ENCODE data around the gene HADHB.

GRCh38 chr2:26295511-26295910 lies 50.8 kb downstream of the HADHB start:
- TF ChIP-seq JUND (IDR thresholded peaks at IDR 0.05; ENCODE audit: low read depth, low read length) (no peak), SUPT20H (IDR thresholded peaks at IDR 0.05; ENCODE audit: borderline replicate concordance, control insufficient read depth, low read depth, low read length) (no peak), ZNF274 (IDR thresholded peaks at IDR 0.05; ENCODE audit: insufficient read depth, insufficient read length) (no peak), SIN3A (IDR thresholded peaks at IDR 0.05; ENCODE audit: low read depth, low read length) (no peak), POLR2A (IDR thresholded peaks at IDR 0.05; ENCODE audit: low read depth, low read length) (no peak), EP300 (IDR thresholded peaks at IDR 0.05; ENCODE audit: borderline replicate concordance in 1 of 2, control insufficient read depth in 1 of 2, low read depth in 2 of 2, low read length in 2 of 2) (no peak), ASH2L (IDR thresholded peaks at IDR 0.05; ENCODE audit: borderline replicate concordance, low read depth) (no peak), CTCF (IDR thresholded peaks at IDR 0.05 in 2 of 3, conservative IDR thresholded peaks at IDR 0.05 in 1 of 3; ENCODE audit: control insufficient read depth in 2 of 3, extremely low read depth in 1 of 3, insufficient read depth in 1 of 3, low read depth in 3 of 3, low read length in 3 of 3) (no peak), KDM1A (IDR thresholded peaks at IDR 0.05; ENCODE audit: borderline replicate concordance) (no peak), SMC3 (IDR thresholded peaks at IDR 0.05; ENCODE audit: borderline replicate concordance, low read length) (no peak), USF2 (IDR thresholded peaks at IDR 0.05; ENCODE audit: borderline replicate concordance, low read depth, low read length) (no peak), JUNB (IDR thresholded peaks at IDR 0.05) (no peak)
